AML-193 (cell line): ENCODE results near the gene CCDC188.

ENCODE experiments used
- DNase-seq, 2 experiments: peaks; one replicate each; lab custom pipeline; 2025; lab: John Stamatoyannopoulos, UW

The CCDC188 gene

GRCh38 chr22:20116951-20117632, 33.8 kb downstream of the CCDC188 start, which contains the start of gene TRMT2A:
TSS of gene TRMT2A (minus strand) at chr22:20117226. CDS start at chr22:20116906, 320 bp downstream.
- peak; percentile 91 to 93 for DNase-seq

- no peak for DNase-seq
Measured at GRCh38 chr22:20116376-20116950, 34.4 kb downstream of the CCDC188 start.

- DNase-seq: no peak
Measured at GRCh38 chr22:20115691-20116375, 35.0 kb downstream of the CCDC188 start, which contains the start of gene RANBP1. TSS of gene RANBP1 (plus strand) at chr22:20116104. CDS start at chr22:20116185, 81 bp downstream.

- DNase-seq: no peak
Measured at GRCh38 chr22:20114506-20115475, 36.1 kb downstream of the CCDC188 start.

- no peak for DNase-seq
Measured at GRCh38 chr22:20113551-20114310, 37.1 kb downstream of the CCDC188 start.

- no peak for DNase-seq
Measured at GRCh38 chr22:20112623-20113511, 38.0 kb downstream of the CCDC188 start.

GRCh38 chr22:20111689-20112622, 38.9 kb downstream of the CCDC188 start:
- DNase-seq: no peak

GRCh38 chr22:20111045-20111688, 39.7 kb downstream of the CCDC188 start:
- no peak for DNase-seq

- DNase-seq: no peak
Measured at GRCh38 chr22:20110359-20110985, 40.4 kb downstream of the CCDC188 start.

GRCh38 chr22:20109411-20110358, 41.2 kb downstream of the CCDC188 start:
- no peak for DNase-seq

GRCh38 chr22:20108757-20109230, 42.1 kb downstream of the CCDC188 start:
- DNase-seq: no peak

GRCh38 chr22:20107951-20108756, 42.7 kb downstream of the CCDC188 start:
- no peak for DNase-seq

GRCh38 chr22:20107471-20107901, 43.4 kb downstream of the CCDC188 start:
- DNase-seq: no peak

GRCh38 chr22:20106849-20107237, 44.0 kb downstream of the CCDC188 start:
- DNase-seq: no peak

GRCh38 chr22:20106205-20106848, 44.5 kb downstream of the CCDC188 start:
- DNase-seq: no peak
